HG03521 (cell line): Measurements from ENCODE around the gene TMEM225B.
"Not testable (repeated sequence)": the region's sequence is repeated elsewhere in the genome, so short reads cannot be mapped to it uniquely, and the experiment has no call there.

Source experiments
- ATAC-seq: cut with Tn5 transposase; IDR thresholded peaks from one replicate; pipeline ENCODE4 v1.9.1; 2021; ENCODE audit warnings: mild to moderate bottlenecking, moderate library complexity; ENCODE audit not compliant: unreplicated experiment

TMEM225B gene

DNA sequence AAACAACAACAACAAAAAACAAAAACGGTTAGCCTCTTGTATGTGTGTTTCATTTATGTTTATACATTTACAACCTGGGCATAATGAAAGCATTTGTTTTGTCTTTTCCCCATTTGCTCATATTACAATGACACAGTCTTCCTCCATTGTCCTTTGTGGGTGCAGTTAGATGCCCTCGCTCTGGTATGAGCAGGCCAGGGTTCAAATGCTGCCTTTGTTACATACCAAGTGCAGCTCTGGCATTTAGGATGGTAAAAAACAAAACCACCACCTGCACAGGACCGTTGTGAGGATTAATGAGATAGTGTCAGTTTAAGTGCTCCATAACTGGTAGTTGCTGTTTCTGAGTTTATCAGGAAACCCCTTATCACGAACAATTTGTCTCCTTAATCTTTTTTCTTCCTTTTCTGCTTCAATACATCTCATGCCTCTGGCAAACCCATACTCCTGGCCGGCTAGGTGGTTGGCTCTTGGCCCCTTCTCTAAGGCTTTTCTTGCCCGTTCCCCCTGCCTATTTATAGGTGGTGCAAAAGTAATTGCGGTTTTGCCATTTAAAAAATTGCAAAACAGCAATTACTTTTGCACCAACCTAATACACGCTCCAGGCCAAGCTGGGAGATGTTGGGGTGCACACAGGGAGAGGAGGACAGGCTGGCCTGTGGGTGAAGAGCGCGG is 18.6 kb upstream of the TMEM225B start:
- ATAC-seq, result no peak

DNA sequence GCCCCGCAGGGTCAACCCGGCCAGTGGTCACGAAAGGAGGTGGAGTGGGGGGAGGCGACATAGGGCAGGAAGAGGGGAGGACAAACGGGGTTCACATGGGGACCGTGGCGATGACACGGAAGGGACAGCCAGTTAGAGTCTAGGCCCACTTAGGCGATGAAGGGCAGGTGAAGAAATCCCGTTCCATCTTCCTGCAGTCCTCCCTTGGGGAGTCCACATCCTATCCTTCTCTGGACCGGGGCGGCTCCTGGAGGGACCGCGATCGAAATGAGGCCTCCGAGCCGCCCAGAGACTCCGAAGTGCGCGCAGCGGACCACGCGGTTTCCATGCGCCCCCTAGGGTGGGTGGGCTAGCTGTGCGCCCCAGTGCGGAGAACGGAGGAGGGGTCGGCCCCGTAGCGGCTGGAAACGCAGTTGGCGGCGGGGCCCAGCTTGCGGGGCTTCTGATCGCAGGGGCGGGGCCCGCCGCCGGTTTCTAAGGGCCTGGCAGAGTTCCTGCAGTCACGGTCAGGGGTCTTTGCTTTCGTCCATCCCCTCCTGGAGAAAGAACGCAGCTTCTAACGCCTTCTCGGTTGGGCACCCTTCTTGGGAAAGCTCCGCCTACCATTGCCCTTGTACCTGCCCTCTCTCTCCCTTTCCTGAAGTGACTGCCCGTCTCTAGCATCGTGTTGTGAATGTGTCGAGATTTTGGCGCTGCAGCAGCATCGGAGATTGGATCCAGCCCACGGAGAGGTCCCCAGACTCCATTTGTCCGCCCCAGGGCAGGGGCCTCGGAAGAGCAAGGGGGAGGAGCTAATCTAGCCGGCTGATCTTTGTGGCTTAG is 17.9 kb upstream of the TMEM225B start:
- ATAC-seq, result no peak

DNA sequence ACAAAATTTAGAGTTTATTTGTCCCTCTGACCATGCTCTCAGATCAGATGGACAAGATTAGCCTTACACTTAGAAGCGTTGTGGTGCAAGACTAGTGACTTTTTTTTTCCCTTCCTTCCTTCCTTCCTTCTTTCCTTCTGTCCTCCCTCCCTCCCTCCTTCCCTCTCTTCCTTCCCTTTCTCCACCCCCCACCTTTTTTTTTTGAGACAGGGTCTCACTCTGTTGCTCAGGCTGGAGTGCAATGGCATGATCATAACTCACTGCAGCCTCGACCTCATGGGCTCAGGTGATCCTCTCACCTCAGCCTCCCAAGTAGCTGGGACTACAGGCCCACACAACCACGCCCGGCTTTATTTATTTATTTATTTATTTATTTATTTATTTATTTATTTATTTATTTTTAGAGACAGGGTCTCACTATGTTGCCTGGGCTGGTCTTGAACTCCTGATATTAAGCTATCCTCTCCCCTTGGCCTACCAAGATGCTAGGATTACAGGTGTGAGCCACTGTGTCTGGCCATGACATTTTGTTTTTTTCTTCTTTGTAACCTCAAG is 17.2 kb upstream of the TMEM225B start:
- not testable (repeated sequence) for ATAC-seq

DNA sequence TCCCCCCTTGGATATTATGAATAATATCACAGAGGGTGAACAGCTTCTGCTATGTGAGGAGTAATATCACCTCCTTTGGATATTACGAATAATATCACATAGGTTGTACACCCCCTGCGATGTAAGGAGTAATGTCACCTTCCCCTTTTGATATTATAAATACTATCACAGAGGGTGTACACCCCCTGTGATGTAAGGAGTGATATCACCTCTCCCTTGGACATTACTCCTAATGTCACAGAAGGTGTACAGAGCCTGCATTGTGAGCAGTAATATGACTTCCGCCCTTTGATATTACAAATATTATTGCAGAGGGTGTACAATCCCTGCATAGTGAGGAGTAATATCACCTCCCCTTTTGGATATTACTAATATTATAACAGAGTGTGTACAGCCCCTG is 9.2 kb upstream of the TMEM225B start:
- ATAC-seq, result no peak

DNA sequence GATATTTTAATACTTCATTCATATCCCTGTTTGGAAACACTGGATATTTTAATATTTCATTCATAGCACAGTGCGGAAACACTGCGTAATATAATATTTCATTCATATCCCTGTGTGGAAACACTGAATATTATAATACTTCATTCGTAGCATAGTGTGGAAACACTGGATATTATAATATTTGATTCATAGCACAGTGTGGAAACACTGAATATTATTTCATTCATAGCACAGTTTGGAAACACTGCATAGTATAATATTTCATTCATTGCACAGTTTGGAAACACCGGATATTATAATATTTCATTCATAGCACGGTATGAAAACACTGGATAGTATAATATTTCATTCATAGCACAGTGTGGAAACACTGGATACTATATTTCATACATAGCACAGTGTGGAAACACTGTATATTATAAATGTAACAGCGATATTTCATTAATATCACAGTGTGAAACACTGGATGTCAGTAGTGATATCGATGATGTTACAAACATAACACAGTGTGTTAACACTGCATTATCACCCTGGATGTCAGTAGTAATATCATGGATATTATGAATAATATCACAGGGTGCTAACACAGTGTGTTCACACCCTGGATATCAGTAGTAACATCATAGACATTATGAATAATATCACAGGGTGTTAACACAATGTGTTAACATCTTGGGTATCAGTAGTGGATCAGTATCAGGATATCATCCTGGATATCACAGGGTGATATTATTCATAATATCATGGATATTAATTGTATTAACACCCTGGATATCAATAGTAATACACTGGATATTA is 2.9 kb upstream of the TMEM225B start:
- ATAC-seq, result no peak

DNA sequence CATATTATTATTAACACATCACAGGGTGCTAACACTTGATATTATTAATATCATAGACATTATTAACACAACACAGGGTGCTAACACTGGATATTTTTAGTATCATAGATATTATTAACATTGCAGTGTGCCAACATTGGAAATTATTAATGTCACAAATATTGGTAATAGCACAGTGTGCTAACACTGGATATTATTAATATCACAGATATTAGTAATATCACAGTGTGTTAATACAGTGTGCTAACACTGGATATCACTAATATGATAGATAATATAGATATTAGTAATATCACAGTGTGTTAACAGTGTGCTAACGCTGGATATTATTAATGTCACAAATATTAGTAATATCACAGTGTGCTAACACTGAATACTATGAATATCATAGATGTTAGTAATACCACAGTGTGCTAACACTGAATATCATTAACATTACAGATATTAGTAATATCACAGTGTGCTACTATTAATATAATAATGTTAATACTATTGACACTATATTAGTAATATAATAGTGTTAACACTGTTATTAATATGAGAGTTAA is 1.6 kb upstream of the TMEM225B start:
- no peak for ATAC-seq

DNA sequence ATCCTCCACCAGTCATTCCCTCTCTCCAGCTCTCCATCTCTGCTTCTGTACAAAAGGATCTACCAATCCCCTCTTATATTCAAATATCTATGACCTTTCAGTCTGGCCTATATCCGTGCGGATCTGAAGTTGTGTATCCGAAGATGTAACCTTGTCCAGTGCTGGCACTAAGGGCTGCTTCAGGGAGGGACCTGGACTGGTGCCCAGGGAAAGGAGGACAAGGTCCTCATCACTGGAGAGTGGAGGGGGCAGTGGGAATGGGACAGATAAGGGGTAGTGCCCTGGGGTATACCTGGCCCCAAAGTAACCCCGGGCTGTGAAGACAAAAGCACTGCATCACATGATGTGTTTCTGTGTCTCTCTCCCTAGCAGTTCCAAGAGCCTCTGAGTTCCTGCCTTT is 1.8 kb downstream of the TMEM225B start:
- no peak for ATAC-seq

DNA sequence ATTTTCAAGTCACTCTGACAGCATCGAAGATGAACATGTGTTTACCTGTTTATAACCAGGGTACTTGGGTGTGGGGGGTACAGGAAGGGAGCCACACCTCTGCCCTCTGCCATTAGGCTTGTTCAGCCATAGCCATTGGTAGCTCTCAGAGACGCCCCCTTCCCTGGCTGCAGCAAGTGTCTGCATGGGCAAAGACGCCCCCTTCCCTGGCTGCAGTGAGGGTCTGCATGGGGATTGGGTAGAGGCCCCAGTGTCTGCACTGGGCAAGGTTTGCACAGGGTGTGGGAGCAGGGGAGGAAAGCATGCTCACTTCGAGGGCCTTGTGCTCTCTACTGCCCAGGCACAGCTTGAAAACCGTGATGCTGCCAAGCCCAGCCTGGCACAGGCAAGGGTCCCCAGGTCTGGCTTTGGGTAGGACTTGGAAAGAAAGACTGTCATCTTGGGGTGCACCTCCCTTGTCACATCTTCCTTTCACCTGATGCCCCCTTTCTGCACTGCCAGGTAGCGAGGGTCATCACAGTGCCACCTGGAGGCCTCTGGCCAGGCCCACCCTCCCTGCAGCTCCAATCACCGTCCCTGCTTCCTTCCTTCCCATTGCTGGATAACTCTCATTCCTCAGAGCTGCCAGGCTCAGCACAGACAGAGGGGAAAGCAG is 3.7 kb downstream of the TMEM225B start:
- no peak for ATAC-seq

DNA sequence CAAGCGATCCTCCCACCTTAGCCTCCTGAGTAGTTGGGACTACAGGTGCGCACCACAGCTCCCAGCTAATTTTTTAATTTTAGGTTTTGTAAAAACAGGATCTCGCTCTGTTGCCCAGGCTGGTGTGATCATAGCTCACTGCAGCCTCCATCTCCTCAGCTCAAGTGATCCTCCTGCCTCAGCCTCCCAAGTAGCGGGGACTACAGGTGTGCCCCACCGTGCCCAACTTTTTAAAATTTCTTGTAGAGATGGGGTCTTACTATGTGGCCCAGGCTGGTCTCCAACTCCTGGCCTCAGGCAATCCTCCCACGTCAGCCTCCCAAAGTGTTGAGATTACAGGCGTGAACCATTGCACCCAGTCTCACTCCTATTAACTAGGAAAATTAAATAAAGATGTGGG is 7.5 kb downstream of the TMEM225B start:
- ATAC-seq, result no peak

DNA sequence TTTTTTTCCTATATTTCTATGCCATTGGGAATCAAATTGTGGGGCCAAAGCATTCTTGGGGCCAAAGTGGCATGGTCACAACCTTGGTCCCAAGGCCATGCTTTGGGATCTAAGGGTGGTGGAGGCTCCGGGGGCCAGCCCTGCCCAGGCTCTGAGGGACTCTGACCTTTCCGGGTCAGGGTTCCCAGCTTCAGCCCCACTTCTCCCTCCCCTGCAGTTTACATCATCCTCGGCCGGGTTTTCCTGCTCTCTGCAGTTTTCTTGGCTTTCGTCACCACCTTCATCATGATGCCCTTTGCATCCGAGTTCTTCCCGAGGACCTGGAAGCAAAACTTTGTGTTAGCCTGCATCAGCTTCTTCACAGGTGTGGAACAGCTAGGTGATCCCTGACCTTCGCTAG is 8.5 kb downstream of the TMEM225B start:
- ATAC-seq, result no peak

DNA sequence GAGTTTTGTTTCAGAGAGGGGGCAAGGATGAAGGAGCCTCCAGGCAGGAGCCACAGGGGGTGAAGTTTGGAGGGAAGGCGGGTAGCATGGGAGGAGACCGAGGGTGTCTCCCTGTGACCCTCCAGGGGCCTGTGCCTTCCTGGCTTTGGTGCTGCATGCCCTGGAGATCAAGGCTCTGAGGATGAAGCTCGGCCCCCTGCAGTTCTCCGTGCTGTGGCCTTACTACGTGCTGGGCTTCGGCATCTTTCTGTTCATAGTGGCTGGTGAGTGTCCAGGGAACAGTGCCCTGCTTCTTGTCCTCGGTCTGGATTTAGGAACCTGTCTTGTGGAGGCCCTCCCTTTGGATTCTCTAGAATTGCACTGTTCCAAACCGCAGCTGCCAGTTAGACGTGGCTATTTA is 9.5 kb downstream of the TMEM225B start:
- no peak for ATAC-seq

DNA sequence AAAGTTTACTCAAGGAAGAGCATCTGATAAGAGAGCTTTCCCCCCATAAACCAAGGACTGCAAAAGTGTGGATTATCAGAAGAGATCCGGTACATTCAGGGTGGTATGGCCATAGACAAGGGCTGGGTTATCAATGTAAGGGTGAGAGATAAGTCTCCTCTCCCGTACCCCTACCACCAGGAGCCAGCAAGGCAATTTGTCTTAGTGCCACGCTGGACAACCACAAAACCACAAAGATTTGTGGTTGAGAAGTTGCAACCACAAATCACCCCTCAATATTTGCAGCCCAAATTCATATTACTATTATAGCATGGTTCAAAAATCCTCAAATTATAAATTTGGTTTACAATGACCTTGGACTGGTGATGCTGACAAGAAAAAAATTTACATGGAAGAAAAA is 16.4 kb downstream of the TMEM225B start:
- no peak for ATAC-seq

DNA sequence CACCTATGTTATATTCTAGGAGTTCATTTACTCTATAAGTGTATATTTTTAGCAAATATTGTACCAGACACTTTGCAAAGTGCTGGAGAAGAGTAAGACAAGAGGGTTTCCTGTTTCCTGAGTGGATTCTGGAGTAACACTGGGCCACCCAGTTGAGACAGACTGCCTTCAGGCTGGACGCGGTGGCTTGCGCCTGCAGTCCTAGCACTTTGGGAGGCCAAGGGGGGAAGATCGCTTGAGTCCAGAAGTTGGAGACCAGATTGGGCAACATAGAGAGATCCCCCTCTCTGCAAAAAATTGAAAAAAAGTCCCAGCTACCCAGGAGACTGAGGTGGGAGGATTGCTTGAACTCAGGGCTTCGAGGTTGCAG is 17.9 kb downstream of the TMEM225B start:
- no peak for ATAC-seq

DNA sequence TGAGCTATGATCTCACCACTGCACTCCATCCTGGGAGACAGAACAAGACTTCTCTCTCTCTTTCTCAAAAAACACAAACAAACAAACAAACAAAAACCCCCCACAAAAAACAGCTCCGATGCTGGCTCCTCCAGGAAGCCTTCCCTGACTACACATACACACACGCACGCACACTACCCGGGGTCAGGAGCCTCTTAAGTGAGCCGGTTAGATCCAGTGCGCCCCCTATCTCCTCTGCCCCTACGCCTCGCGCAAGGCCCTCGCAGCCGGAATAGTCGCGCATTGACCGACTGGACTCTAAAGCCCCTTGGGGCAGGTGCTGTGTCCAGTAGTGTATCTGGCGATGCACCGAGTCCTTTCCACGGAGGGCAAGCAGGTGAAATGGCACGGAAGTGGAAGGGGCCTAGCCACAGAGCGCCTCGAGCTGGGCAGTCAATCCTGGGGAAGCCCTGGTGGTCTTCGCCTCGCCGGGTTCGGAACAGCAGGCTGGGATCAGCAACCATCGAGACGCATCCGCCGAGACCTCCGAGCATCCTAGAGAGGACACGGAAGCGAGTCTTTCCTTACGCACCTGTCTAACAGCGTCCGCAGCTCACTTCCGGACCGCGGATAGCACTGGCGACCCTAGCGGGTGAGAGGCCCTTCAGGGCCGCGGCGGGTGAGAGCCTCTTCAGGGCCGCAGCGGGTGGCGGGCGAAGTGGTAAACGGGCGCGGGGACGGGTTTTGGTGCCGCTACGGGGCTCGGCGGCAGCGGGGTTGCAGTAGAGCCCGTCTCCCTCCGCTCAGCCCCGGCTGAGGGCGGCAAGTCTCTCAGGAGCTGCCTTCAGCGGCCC is 18.5 kb downstream of the TMEM225B start, which contains the start of gene ZSCAN25:
Gene ZSCAN25, plus strand, starts transcription at position 588 of the 833 bp plus-strand sequence. CDS start 2,661 bp downstream, outside the sequence.
- ATAC-seq, result peak; percentile 86

DNA sequence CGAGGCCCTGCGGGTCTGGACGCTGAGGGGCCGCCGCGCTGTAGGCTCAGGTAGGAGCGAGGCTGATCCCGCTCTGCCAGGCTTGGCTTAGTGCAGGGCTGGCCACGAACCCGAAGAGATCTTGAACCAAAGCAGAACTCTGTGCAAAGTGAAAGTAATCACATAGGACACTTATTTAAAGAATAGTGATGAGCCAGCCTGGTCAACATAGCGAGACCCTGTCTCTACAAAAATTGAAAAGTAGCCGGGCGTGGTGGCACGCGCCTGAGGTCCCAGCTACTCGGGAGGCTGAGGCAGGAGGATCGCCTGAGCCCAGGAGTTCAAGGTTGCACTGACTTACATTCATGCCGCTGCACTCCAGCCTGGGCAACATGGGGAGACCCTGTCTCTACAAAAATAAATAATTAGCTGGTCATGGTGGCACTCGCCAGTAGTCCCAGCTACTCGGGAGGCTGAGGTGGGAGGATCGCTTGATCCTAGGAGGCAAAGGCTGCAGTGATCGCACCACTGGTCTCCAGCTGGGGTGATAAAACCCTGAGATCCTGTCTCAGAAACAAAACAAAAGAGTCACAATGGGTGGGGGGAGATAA is 19.2 kb downstream of the TMEM225B start:
- ATAC-seq, result no peak

DNA sequence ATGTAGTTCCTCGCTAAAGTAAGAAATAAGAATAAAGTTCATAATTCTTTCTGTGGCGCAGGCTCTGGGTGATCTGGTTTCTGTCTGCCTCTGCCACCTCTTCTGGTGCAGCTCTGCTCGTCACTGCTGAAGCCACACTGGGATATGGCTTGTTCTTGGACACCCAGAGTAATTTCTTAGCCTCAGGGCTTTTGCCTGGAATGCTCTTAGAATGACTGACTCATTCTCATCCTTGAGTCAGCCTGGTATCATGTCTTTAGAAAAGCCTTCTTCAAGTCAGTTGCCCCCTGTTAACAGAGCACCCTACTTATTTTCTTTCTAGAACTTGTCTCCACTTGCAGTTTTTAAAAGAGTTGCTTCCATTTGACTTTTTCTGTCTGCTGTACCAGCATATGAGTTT is 20.7 kb downstream of the TMEM225B start:
- no peak for ATAC-seq

DNA sequence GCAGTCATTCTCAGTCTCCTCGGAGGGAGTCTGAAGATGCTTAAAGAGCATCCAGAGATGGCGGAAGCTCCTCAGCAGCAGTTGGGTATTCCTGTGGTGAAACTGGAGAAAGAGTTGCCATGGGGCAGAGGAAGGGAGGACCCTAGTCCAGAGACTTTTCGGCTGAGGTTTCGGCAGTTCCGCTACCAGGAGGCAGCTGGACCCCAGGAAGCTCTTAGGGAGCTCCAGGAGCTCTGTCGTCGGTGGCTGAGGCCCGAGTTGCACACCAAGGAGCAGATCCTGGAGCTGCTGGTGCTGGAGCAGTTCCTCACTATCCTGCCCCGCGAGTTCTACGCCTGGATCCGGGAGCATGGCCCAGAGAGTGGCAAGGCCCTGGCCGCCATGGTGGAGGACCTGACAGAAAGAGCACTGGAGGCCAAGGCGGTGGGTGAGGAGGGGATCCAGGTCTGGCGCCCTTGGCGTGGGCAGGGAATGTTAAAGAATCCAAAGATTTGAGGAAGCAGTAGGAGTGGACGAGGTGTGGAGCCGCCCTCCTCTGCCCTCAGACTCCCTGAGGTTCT is 21.6 kb downstream of the TMEM225B start:
- no peak for ATAC-seq

DNA sequence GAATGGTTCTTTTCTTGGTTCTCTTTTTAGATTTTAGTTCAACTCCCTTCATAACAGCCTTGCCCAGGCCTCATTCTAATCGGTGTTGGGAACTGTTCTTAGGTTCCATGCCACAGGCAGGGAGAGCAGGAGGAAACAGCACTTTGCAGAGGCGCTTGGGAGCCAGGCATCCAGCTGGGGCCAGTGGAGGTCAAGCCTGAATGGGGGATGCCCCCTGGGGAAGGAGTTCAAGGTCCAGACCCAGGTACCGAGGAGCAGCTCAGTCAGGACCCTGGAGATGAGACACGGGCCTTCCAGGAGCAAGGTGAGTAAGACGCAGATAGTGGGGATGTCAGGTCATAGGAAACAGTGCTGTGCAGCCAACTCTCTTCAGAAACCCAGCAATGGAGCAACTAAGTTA is 23.2 kb downstream of the TMEM225B start:
- ATAC-seq, result no peak

DNA sequence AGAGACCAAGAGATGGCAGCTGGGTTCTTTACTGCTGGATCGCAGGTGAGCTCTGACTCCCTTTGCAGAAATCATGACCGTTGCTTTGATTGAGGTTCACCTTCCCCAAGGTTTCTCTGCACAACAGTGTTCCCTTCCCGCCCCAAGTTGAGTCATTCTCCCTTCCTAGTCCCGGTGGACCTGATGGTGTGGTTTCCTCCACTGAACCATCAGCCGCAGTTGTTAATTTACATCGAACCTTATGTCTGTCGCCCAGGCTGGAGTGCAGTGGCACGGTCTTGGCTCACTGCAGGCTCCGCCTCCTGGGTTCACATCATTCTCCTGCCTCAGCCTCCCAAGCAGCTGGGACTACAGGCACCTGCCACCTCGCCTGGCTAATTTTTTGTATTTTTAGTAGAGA is 24.5 kb downstream of the TMEM225B start:
- ATAC-seq, result no peak
